Neural cell (in vitro differentiated cells): Measurements from ENCODE around the gene GPRC5A. TPM values are rescaled to one million over a fixed set of nuclear protein-coding genes. Genes with fewer than 3 reads are reported as not detected.

Source experiments
- H2AFZ ChIP-seq: fragments of 200-600, 300-800 bp; sonication (generic), shearing (Covaris generic); 2 replicates; pipeline ENCODE4 v1.6.0; 2014; ENCODE audit warnings: low read depth, mild to moderate bottlenecking, antibody characterized with exemption, low read length, moderate library complexity
- H3F3A ChIP-seq: fragments of 200-600 bp; shearing (Covaris generic); 2 replicates; pipeline ENCODE4 v1.6.1; 2016; ENCODE audit warnings: mild to moderate bottlenecking, moderate library complexity, mixed read lengths, antibody characterized with exemption, low read length; ENCODE audit not compliant: insufficient read depth, poor library complexity, severe bottlenecking
- H3K27ac ChIP-seq: fragments of 200-600, 300-800 bp; sonication (generic), shearing (Covaris generic); 2 replicates; pipeline ENCODE4 v1.5.1; 2014; ENCODE audit warnings: mild to moderate bottlenecking, low read length, moderate library complexity
- H3K27me3 ChIP-seq: fragments of 300-800, 200-600 bp; sonication (generic), shearing (Covaris generic); 2 replicates; pipeline ENCODE4 v1.6.0; 2014; ENCODE audit warnings: mild to moderate bottlenecking, low read depth, low read length, moderate library complexity; ENCODE audit not compliant: insufficient read depth
- H3K36me3 ChIP-seq: fragments of 300-800, 200-600 bp; sonication (generic), shearing (Covaris generic); 2 replicates; pipeline ENCODE4 v1.5.1; 2014; ENCODE audit warnings: mild to moderate bottlenecking, antibody characterized with exemption, low read length, moderate library complexity; ENCODE audit not compliant: insufficient read depth
- H3K4me2 ChIP-seq: fragments of 300-800, 200-600 bp; sonication (generic), shearing (Covaris generic); 2 replicates; pipeline ENCODE4 v1.6.0; 2014; ENCODE audit warnings: mild to moderate bottlenecking, low read length
- H3K4me3 ChIP-seq: fragments of 300-800, 200-600 bp; sonication (generic), shearing (Covaris generic); 2 replicates; pipeline ENCODE4 v1.5.1; 2014; ENCODE audit warnings: mild to moderate bottlenecking, low read length, moderate library complexity
- H3K79me2 ChIP-seq: fragments of 200-600 bp; shearing (Covaris generic); replicated peaks from 2 replicates; pipeline ENCODE4 v1.6.0; 2014; ENCODE audit warnings: mild to moderate bottlenecking, low read length, moderate library complexity; ENCODE audit not compliant: insufficient read depth
- H3K9ac ChIP-seq: fragments of 300-800, 200-600 bp; sonication (generic), shearing (Covaris generic); 2 replicates; pipeline ENCODE4 v1.6.1; 2016; ENCODE audit warnings: mild to moderate bottlenecking, low read length, mixed read lengths
- H3K9me2 ChIP-seq: fragments of 200-600 bp; shearing (Covaris generic); 2 replicates; pipeline ENCODE4 v1.6.1; 2016; ENCODE audit warnings: mild to moderate bottlenecking, low read length, mixed read lengths; ENCODE audit not compliant: insufficient read depth
- H3K9me3 ChIP-seq: fragments of 200-600, 300-800 bp; sonication (generic), shearing (Covaris generic); 2 replicates; pipeline ENCODE4 v1.6.1; 2016; ENCODE audit warnings: mild to moderate bottlenecking, mixed run types, low read length, moderate library complexity, mixed read lengths
- H4K20me1 ChIP-seq: fragments of 200-600 bp; shearing (Covaris generic); 2 replicates; pipeline ENCODE4 v1.6.1; 2016; ENCODE audit warnings: mild to moderate bottlenecking, mixed run types; ENCODE audit not compliant: insufficient read depth
- CTCF ChIP-seq: fragments of 450-650 bp; IDR thresholded peaks from 2 replicates; pipeline ENCODE4 v1.5.1; 2014; ENCODE audit warnings: antibody characterized with exemption, mild to moderate bottlenecking, moderate library complexity; ENCODE audit not compliant: poor library complexity, severe bottlenecking
- EP300 ChIP-seq: fragments of 450-650 bp; conservative IDR thresholded peaks from 2 replicates; pipeline ENCODE4 v1.6.1; 2014; ENCODE audit warnings: antibody characterized with exemption, mild to moderate bottlenecking, moderate library complexity; ENCODE audit not compliant: poor library complexity, severe bottlenecking
- EZH2 ChIP-seq: fragments of 200-600, 300-800 bp; shearing (Covaris generic), sonication (generic); IDR thresholded peaks from 2 replicates; pipeline ENCODE4 v1.6.1; 2014; ENCODE audit warnings: antibody characterized with exemption, low read length, borderline replicate concordance, mild to moderate bottlenecking; ENCODE audit not compliant: insufficient read depth, poor library complexity, severe bottlenecking
- MXI1 ChIP-seq: fragments of 450-650 bp; conservative IDR thresholded peaks from 2 replicates; pipeline ENCODE4 v1.6.1; 2014; ENCODE audit warnings: antibody characterized with exemption, mild to moderate bottlenecking; ENCODE audit not compliant: poor library complexity, severe bottlenecking
- POLR2AphosphoS5 ChIP-seq: IDR thresholded peaks from 2 replicates; pipeline ENCODE4 v1.6.1; 2012
- RAD21 ChIP-seq: fragments of 450-650 bp; conservative IDR thresholded peaks from 2 replicates; pipeline ENCODE4 v1.6.1; 2014; ENCODE audit warnings: antibody characterized with exemption, mild to moderate bottlenecking, moderate library complexity
- REST ChIP-seq: IDR thresholded peaks from 2 replicates; pipeline ENCODE4 v1.6.1; 2012; ENCODE audit warnings: borderline replicate concordance
- SMC3 ChIP-seq: fragments of 450-650 bp; conservative IDR thresholded peaks from 2 replicates; pipeline ENCODE4 v1.6.1; 2014; ENCODE audit warnings: antibody characterized with exemption, mild to moderate bottlenecking, moderate library complexity; ENCODE audit not compliant: poor library complexity
- TAF1 ChIP-seq: IDR thresholded peaks from 2 replicates; pipeline ENCODE4 v1.6.1; 2012; ENCODE audit warnings: low read depth
- polyA plus RNA-seq: library from polyadenylated mRNA; depleted of rRNA; stranded (reverse); fragments of >200 nt; gene quantifications from 2 replicates; pipeline ENCODE4 v1.2.3, GENCODE V29; 2014

Gene GPRC5A
- polyA plus RNA-seq, 1 donor from 2014 or later = 0.09 TPM

GRCh38 chr12:12926571-12927071, 35.3 kb downstream of the GPRC5A start:
- Histone ChIP-seq H3K9me3 (no peaks in the 10 kb centered on the region), H4K20me1 (no peaks in the 10 kb centered on the region), H3K36me3 (no peaks in the 10 kb centered on the region), H3K9me2 (no peaks in the 10 kb centered on the region), H3K9ac (no peak overlapping the region), H3K79me2 (no peaks in the 10 kb centered on the region), H2AFZ (no peak overlapping the region), H3K4me3 (no peak overlapping the region), H3K4me2 (no peak overlapping the region), H3F3A (no peaks in the 10 kb centered on the region), H3K27me3 (no peaks in the 10 kb centered on the region), H3K27ac (no peak overlapping the region)
- TF ChIP-seq RAD21 (no peak), EP300 (no peak), SMC3 (no peak), MXI1 (no peak), EZH2 (no peak), POLR2AphosphoS5 (no peak), CTCF (no peak), TAF1 (no peak), REST (no peak)

GRCh38 chr12:12927211-12928079, 36.1 kb downstream of the GPRC5A start:
- Histone ChIP-seq H3K79me2 (no peaks in the 10 kb centered on the region), H3K36me3 (no peaks in the 10 kb centered on the region), H3K27me3 (no peaks in the 10 kb centered on the region), H3K9ac (no peak overlapping the region), H3F3A (no peaks in the 10 kb centered on the region), H3K9me2 (no peaks in the 10 kb centered on the region), H4K20me1 (no peaks in the 10 kb centered on the region), H2AFZ (no peak overlapping the region), H3K4me2 (no peak overlapping the region), H3K4me3 (no peak overlapping the region), H3K9me3 (no peaks in the 10 kb centered on the region), H3K27ac (no peak overlapping the region)
- TF ChIP-seq POLR2AphosphoS5 = no peak
